Mesothelial cell of epicardium (in vitro differentiated cells): ENCODE measurements around the gene GALNT6. TPM values are rescaled to one million over a fixed set of nuclear protein-coding genes. Genes with fewer than 3 reads are reported as not detected.

Experiments
- DNase-seq, 2 experiments: peaks; one replicate each; pipeline ENCODE4 v3.0.0; 2021; ENCODE audit warnings: low spot score in 2 of 2; ENCODE audit not compliant: unreplicated experiment in 2 of 2
- H3K27ac Mint-ChIP-seq: 2 replicates; pipeline ENCODE4 v1.8.0; 2021; ENCODE audit warnings: mixed read lengths
- H3K27me3 Mint-ChIP-seq: 2 replicates; pipeline ENCODE4 v1.8.0; 2021; ENCODE audit warnings: low read depth, mixed read lengths
- H3K36me3 Mint-ChIP-seq: 2 replicates; pipeline ENCODE4 v1.8.0; 2021; ENCODE audit warnings: mixed read lengths
- H3K4me1 Mint-ChIP-seq: 2 replicates; pipeline ENCODE4 v1.8.0; 2021; ENCODE audit warnings: mixed read lengths
- H3K4me3 Mint-ChIP-seq: 2 replicates; pipeline ENCODE4 v1.8.0; 2021; ENCODE audit warnings: mild to moderate bottlenecking, moderate library complexity, mixed read lengths
- H3K9me3 Mint-ChIP-seq: 2 replicates; pipeline ENCODE4 v1.8.0; 2021; ENCODE audit warnings: mixed read lengths
- CTCF ChIP-seq: fragments of 200-600 bp; sonication (generic); IDR thresholded peaks from one replicate; pipeline ENCODE4 v1.5.0; 2021; ENCODE audit warnings: antibody characterized with exemption; ENCODE audit not compliant: unreplicated experiment
- total RNA-seq: library from RNA; stranded (reverse); gene quantifications from 3 replicates; pipeline ENCODE4 v1.2.1, GENCODE V29; 2021

Gene GALNT6
- total RNA-seq, 1 donor from 2014 or later, result 12.8 TPM

- Mint-ChIP-seq H3K27me3 (no peaks in the 10 kb centered on the region), H3K4me3 (no peak overlapping the region), H3K4me1 (peaks cover 25% of the 10 kb centered on the region), H3K36me3 (no peaks in the 10 kb centered on the region), H3K9me3 (no peaks in the 10 kb centered on the region), H3K27ac (no peak overlapping the region)
- no peak for TF ChIP-seq CTCF
- DNase-seq, result no peak
These were observed 13.4 kb upstream of the GALNT6 start for GRCh38 chr12:51404627-51405026.

- no peak for DNase-seq
- Mint-ChIP-seq H3K4me1 (peaks cover 27% of the 10 kb centered on the region), H3K9me3 (no peaks in the 10 kb centered on the region), H3K27me3 (no peaks in the 10 kb centered on the region), H3K4me3 (no peak overlapping the region), H3K36me3 (no peaks in the 10 kb centered on the region), H3K27ac (no peak overlapping the region)
- TF ChIP-seq CTCF, result no peak
These were observed 12.5 kb upstream of the GALNT6 start for GRCh38 chr12:51403681-51404136.

- Mint-ChIP-seq H3K27ac (no peak overlapping the region), H3K9me3 (no peaks in the 10 kb centered on the region), H3K4me3 (no peak overlapping the region), H3K36me3 (no peaks in the 10 kb centered on the region), H3K4me1 (peaks cover 28% of the 10 kb centered on the region), H3K27me3 (no peaks in the 10 kb centered on the region)
- no peak for TF ChIP-seq CTCF
- DNase-seq, result no peak
These were observed 12.0 kb upstream of the GALNT6 start for GRCh38 chr12:51403159-51403558.

- no peaks in the 10 kb centered on the region for H3K36me3 Mint-ChIP-seq
- H3K27me3 Mint-ChIP-seq, result no peaks in the 10 kb centered on the region
- no peak overlapping the region for H3K27ac Mint-ChIP-seq
- no peaks in the 10 kb centered on the region for H3K9me3 Mint-ChIP-seq
- no peak for DNase-seq
- H3K4me3 Mint-ChIP-seq, result no peak overlapping the region
- TF ChIP-seq CTCF, result no peak
- H3K4me1 Mint-ChIP-seq, result peaks cover 30% of the 10 kb centered on the region
These were observed 10.7 kb upstream of the GALNT6 start for GRCh38 chr12:51401900-51402299.

GRCh38 chr12:51401486-51401885, 10.3 kb upstream of the GALNT6 start:
- TF ChIP-seq CTCF, result no peak
- H3K27ac Mint-ChIP-seq, result no peak overlapping the region
- H3K4me3 Mint-ChIP-seq, result no peak overlapping the region
- no peak for DNase-seq
- H3K27me3 Mint-ChIP-seq, result no peaks in the 10 kb centered on the region
- H3K4me1 Mint-ChIP-seq, result peaks cover 30% of the 10 kb centered on the region
- no peaks in the 10 kb centered on the region for H3K9me3 Mint-ChIP-seq
- H3K36me3 Mint-ChIP-seq, result no peaks in the 10 kb centered on the region

- no peak overlapping the region for H3K4me3 Mint-ChIP-seq
- H3K9me3 Mint-ChIP-seq, result no peaks in the 10 kb centered on the region
- peaks cover 27% of the 10 kb centered on the region for H3K4me1 Mint-ChIP-seq
- TF ChIP-seq CTCF, result no peak
- no peaks in the 10 kb centered on the region for H3K36me3 Mint-ChIP-seq
- no peak for DNase-seq
- no peaks in the 10 kb centered on the region for H3K27me3 Mint-ChIP-seq
- H3K27ac Mint-ChIP-seq, result no peak overlapping the region
These were observed 9.8 kb upstream of the GALNT6 start for GRCh38 chr12:51401020-51401419.
